ENCODE data around the gene MAEA. TPM values are rescaled to one million over a fixed set of nuclear protein-coding genes. Genes with fewer than 3 reads are reported as not detected.
"Not testable (repeated sequence)": the region's sequence is repeated elsewhere in the genome, so short reads cannot be mapped to it uniquely, and the experiment has no call there.

The MAEA gene
- total RNA-seq, 1 experiment from 2014 or later: 81.1 TPM

- ChIA-PET POLR2A (no interaction called here), CTCF (no interaction called here)
- intact Hi-C loops (cut with micrococcal nuclease; ENCODE audit: unreplicated experiment): no loop called here
- no peak overlapping the region for H3K4me3 Mint-ChIP-seq (ENCODE audit: unreplicated experiment)
- no peaks in the 10 kb centered on the region for H3K27me3 Mint-ChIP-seq (ENCODE audit: insufficient read depth, unreplicated experiment)
- H3K9me3 Mint-ChIP-seq (ENCODE audit: unreplicated experiment): no peaks in the 10 kb centered on the region
- BruUV-seq (replicated peaks): no TSS peak
- DNase-seq: no peak
- H3K4me3 ChIP-seq (ENCODE audit: low read depth, low read length): no peak overlapping the region
- H3K36me3 Mint-ChIP-seq (ENCODE audit: insufficient read depth, unreplicated experiment): peaks cover 65% of the 10 kb centered on the region
- H3K4me1 Mint-ChIP-seq (ENCODE audit: low read depth, unreplicated experiment): peaks cover 13% of the 10 kb centered on the region
- no peak overlapping the region for H3K27ac Mint-ChIP-seq (ENCODE audit: unreplicated experiment)
- no peaks in the 10 kb centered on the region for H3K27me3 ChIP-seq (replicated peaks; ENCODE audit: control insufficient read depth, insufficient read depth, low read length)
- peaks cover 8% of the 10 kb centered on the region for H3K36me3 ChIP-seq (ENCODE audit: control insufficient read depth, insufficient read depth, low read length)
- H3K4me1 ChIP-seq: no peaks in the 10 kb centered on the region
- no peaks in the 10 kb centered on the region for H3K9me3 ChIP-seq
- TF ChIP-seq CTCF (IDR thresholded peaks at IDR 0.05; ENCODE audit: insufficient read depth in 1 of 2, low read depth in 1 of 2, low read length in 1 of 2, severe bottlenecking in 1 of 2, unreplicated experiment in 1 of 2): no peak
Observed at GRCh38 chr4:1333256-1333655, 43.6 kb downstream of the MAEA start.

GRCh38 chr4:1333851-1334578 is 44.3 kb downstream of the MAEA start:
- CTCF ChIA-PET: not testable (repeated sequence)

GRCh38 chr4:1334579-1334895 is 44.8 kb downstream of the MAEA start:
- Histone ChIP-seq H3K9me3 (no peaks in the 10 kb centered on the region), H3K27me3 (replicated peaks; ENCODE audit: control insufficient read depth, insufficient read depth, low read length) (no peaks in the 10 kb centered on the region), H3K36me3 (ENCODE audit: control insufficient read depth, insufficient read depth, low read length) (peaks cover 8% of the 10 kb centered on the region), H3K4me3 (ENCODE audit: low read depth, low read length) (no peak overlapping the region), H3K4me1 (no peaks in the 10 kb centered on the region)
- H3K36me3 Mint-ChIP-seq (ENCODE audit: insufficient read depth, unreplicated experiment): peaks cover 72% of the 10 kb centered on the region
- H3K27me3 Mint-ChIP-seq (ENCODE audit: insufficient read depth, unreplicated experiment): no peaks in the 10 kb centered on the region
- H3K27ac Mint-ChIP-seq (ENCODE audit: unreplicated experiment): no peak overlapping the region
- no peak for TF ChIP-seq CTCF (IDR thresholded peaks at IDR 0.05; ENCODE audit: insufficient read depth in 1 of 2, low read depth in 1 of 2, low read length in 1 of 2, severe bottlenecking in 1 of 2, unreplicated experiment in 1 of 2)
- DNase-seq: no peak
- CTCF ChIA-PET: no interaction called here
- H3K4me1 Mint-ChIP-seq (ENCODE audit: low read depth, unreplicated experiment): peaks cover 13% of the 10 kb centered on the region
- H3K9me3 Mint-ChIP-seq (ENCODE audit: unreplicated experiment): no peaks in the 10 kb centered on the region
- intact Hi-C loops (cut with micrococcal nuclease; ENCODE audit: unreplicated experiment): no loop called here
- BruUV-seq (replicated peaks): no TSS peak
- POLR2A ChIA-PET: no interaction called here
- no peak overlapping the region for H3K4me3 Mint-ChIP-seq (ENCODE audit: unreplicated experiment)

More at GRCh38 chr4:1333851-1334578, 44.3 kb downstream of the MAEA start:
- H3K27me3 ChIP-seq (replicated peaks; ENCODE audit: control insufficient read depth, insufficient read depth, low read length); POLR2A ChIA-PET; H3K9me3 ChIP-seq; H3K27ac Mint-ChIP-seq (ENCODE audit: unreplicated experiment); DNase-seq; intact Hi-C loops (cut with micrococcal nuclease; ENCODE audit: unreplicated experiment); H3K4me1 ChIP-seq; H3K4me3 Mint-ChIP-seq (ENCODE audit: unreplicated experiment); H3K9me3 Mint-ChIP-seq (ENCODE audit: unreplicated experiment); BruUV-seq (replicated peaks); H3K4me3 ChIP-seq (ENCODE audit: low read depth, low read length); H3K27me3 Mint-ChIP-seq (ENCODE audit: insufficient read depth, unreplicated experiment); H3K36me3 ChIP-seq (ENCODE audit: control insufficient read depth, insufficient read depth, low read length): not testable (repeated sequence)
- peaks cover 13% of the 10 kb centered on the region for H3K4me1 Mint-ChIP-seq (ENCODE audit: low read depth, unreplicated experiment)
- H3K36me3 Mint-ChIP-seq (ENCODE audit: insufficient read depth, unreplicated experiment): peaks cover 72% of the 10 kb centered on the region

GRCh38 chr4:1335193-1335883 is 45.6 kb downstream of the MAEA start:
- H3K4me3 Mint-ChIP-seq (ENCODE audit: unreplicated experiment); BruUV-seq (replicated peaks); H3K9me3 ChIP-seq; H3K27me3 Mint-ChIP-seq (ENCODE audit: insufficient read depth, unreplicated experiment); H3K4me1 ChIP-seq; H3K4me3 ChIP-seq (ENCODE audit: low read depth, low read length); intact Hi-C loops (cut with micrococcal nuclease; ENCODE audit: unreplicated experiment); H3K27me3 ChIP-seq (replicated peaks; ENCODE audit: control insufficient read depth, insufficient read depth, low read length); POLR2A ChIA-PET; CTCF ChIA-PET; H3K9me3 Mint-ChIP-seq (ENCODE audit: unreplicated experiment); H3K36me3 ChIP-seq (ENCODE audit: control insufficient read depth, insufficient read depth, low read length); DNase-seq; H3K27ac Mint-ChIP-seq (ENCODE audit: unreplicated experiment): not testable (repeated sequence)
- peaks cover 13% of the 10 kb centered on the region for H3K4me1 Mint-ChIP-seq (ENCODE audit: low read depth, unreplicated experiment)
- H3K36me3 Mint-ChIP-seq (ENCODE audit: insufficient read depth, unreplicated experiment): peaks cover 72% of the 10 kb centered on the region
